Activated naive CD8-positive, alpha-beta T cell treated with anti-CD3 and anti-CD28 coated beads, Interleukin-2, amount 50 U/mL, for 16 hours (primary cell): Measurements from ENCODE around the gene CPNE1.

Experiments used
- DNase-seq: peaks from one replicate; pipeline ENCODE4 v3.0.0-alpha.2; 2020; ENCODE audit warnings: low read depth, low spot score

CPNE1 gene

DNA sequence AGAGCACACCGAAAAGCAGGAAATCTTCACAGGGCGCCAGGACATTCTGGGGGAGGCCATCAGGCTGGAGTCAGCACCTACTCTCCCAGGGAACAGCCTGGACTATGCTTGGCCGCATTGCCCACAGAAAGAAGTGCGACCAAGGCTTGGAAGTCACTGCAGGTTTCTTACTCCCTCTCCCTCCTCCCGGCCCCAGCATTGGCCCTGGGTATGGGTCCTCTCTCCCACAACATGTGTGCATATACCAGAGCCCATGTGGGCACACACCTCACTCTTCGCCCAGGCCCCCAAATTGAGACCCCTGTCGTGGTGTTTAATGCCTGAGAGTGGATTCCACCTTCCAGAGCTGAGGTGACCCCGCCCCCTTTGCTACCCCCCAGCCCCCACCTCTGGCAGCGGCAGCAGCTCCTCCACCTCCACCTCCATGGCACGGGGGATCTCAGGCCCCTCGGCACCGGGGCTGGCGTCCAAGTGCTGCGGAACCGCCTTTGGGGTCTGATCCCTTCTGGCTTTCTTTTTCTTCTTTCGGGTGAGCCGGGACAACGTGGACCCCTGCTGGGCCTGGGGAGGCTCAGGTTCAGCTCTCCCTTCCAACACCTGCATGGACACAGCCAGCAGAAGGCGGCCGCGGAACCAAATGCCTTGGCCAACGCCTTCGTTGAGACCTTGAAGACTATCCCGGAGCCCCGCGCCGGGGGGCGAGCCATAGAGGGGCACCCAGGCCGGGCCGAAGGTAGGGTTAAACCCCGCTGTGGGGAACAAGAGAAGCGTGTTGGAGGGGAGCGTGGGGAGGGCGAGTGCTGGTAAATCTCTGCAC, 64.3 kb downstream of the CPNE1 start:
- no peak for DNase-seq

GRCh38 chr20:35599776-35600120, 65.0 kb downstream of the CPNE1 start:
- DNase-seq = no peak

GRCh38 chr20:35598899-35599775, 65.6 kb downstream of the CPNE1 start:
- DNase-seq = no peak

- DNase-seq = no peak
Observed at GRCh38 chr20:35598476-35598875, 66.2 kb downstream of the CPNE1 start.

GRCh38 chr20:35597186-35597585, 67.5 kb downstream of the CPNE1 start:
- DNase-seq = no peak

DNA sequence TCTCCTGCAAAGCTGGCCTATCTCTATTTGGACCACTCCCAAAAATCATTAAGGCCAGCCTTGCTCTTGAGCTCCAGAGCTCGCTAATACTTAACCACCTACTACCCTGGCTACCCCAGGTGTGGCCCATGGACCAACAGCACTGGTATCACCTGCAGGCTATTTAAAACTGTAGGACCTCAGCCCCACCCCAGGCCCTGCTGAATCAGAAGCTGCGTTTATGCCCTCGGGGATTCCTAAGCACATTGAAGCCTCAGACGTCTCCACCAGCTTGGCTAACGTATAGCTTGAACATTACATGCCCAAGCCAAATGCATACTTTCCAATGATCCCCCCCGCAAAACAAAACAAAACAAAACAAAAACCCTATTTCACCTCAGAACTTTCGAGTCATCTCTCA, 68.8 kb downstream of the CPNE1 start:
- no peak for DNase-seq

DNA sequence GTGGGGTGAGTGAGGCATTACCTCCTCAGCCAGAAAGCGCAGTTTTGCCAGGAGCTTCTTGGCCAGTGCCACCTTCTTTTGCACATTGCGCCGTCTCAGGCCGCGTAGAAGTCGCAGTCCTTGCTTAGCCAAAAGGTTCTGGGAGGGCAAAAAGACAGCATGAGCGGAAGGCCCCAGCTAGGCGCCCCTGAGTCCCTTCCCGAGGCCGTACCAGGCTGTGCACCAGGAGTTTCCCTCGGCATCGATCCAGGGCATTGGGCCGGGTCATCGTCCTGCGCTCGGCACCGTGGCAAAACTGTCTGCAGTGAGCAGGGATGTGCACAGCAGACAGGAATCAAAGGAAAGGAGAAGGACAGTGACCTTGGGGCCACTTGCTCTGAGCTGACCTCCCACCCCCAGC, 69.2 kb downstream of the CPNE1 start:
- no peak for DNase-seq

- no peak for DNase-seq
Observed at GRCh38 chr20:35592339-35592974, 72.2 kb downstream of the CPNE1 start.

DNA sequence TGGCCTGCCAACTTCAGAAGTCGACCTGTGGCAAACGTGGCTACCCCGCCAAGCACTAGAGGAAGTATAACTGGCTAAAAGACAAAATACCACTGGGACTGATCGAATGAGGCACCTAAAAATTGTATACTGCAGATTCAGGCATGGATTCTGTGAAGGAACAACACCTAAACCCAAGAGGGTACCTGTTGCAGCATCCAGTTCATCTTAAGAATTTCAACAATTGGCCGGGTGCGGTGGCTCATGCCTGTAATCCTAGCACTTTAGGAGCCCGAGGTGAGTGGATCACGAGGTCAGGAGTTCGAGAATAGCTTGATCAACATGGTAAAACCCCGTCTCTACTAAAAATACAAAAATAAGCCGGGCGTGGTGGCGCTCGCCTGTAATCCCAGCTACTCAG, 76.3 kb downstream of the CPNE1 start:
- DNase-seq = no peak

GRCh38 chr20:35587436-35587835, 77.3 kb downstream of the CPNE1 start:
- no peak for DNase-seq

DNA sequence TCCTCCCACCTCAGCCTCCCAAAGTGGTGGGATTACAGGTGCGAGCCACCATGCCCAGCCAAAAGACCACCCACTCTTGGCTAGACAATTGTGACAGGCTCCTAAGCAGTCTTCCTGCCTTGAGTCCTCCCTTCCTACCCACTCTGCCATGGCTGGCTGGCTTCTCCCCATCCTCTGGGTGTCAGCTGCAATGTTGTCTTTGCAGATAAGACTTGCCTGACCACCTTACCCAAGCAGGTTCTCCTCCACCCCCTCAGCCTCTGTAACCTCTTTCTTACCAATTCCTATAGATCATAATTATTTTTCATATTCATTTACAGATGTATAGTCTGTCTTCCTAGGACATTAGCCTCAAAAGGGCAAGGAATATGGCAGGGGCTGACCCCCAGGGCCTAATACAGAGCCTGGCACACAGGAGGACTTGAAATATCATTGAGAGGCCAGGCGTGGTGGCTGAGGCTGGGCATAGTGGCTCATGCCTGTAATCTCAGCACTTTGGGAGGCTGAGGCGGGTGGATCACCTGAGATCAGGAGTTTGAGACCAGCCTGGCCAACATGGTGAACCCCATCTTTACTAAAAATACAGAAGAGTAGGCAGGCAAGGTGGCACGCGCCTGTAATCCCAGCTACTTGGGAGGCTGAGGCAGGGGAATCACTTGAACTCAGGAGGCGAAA, 77.8 kb downstream of the CPNE1 start:
- no peak for DNase-seq

DNA sequence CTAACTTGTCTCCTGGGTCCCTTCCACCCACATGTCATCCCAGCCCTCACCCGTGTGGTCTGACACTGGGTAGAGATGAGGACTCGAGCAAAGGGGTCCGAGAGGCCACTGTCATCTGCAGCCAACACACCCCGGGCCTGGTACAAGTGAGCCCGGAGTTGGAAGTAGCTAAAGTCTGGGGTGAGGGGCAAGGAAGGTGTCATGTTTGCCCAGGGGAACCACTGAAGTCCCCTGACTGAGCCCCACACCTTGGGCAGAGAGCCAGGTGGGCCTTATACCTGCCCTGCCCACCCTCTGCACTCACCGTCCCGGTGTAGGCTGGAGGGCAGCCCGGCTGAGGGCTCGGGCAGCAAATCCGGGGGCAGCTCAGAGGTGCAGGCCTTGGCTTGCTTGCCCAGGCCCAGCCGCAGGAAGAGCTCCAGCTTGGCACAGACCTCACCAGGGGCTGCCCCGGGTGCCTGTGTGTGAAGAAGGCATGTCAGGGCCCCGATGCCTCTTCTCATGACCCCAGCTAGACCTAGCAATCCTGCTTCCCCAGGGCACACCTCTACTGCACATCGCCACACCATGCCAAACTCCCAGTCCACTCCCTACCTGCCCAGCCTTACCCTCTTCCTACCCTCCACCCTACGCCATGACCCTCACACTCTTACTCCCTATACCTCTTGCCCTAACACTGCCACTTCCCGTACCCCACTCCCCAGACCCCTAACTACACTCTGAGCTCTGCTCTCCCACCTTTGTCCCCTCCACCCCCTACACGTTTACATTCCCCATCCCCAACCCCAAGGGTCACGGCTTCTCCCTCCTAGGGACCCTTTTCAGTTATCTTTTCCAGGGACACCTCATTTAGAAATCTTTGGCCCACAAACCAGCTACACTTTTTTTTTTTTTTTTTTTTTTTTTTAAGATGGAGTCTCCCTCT, 80.8 kb downstream of the CPNE1 start:
- no peak for DNase-seq

GRCh38 chr20:35582741-35583404, 81.8 kb downstream of the CPNE1 start:
- no peak for DNase-seq

- no peak for DNase-seq
Observed at GRCh38 chr20:35582131-35582530, 82.6 kb downstream of the CPNE1 start.

GRCh38 chr20:35579196-35579595, 85.5 kb downstream of the CPNE1 start:
- DNase-seq = no peak

GRCh38 chr20:35578469-35578868, 86.2 kb downstream of the CPNE1 start:
- no peak for DNase-seq

GRCh38 chr20:35576816-35577215, 87.9 kb downstream of the CPNE1 start:
- no peak for DNase-seq
